Neuronal stem cell (in vitro differentiated cells): ENCODE data around the gene MAP2K7.

Source experiments
- DNase-seq: peaks from one replicate; pipeline ENCODE4 v3.0.0-alpha.2; 2013; ENCODE audit warnings: low spot score
- H2AFZ ChIP-seq: one replicate; pipeline ENCODE4 v1.6.1; 2013; ENCODE audit warnings: mild to moderate bottlenecking, low read length, inconsistent platforms
- H2AK5ac ChIP-seq: 2 replicates; pipeline ENCODE4 v1.6.1; 2013; ENCODE audit warnings: low read depth, mild to moderate bottlenecking, inconsistent platforms, low read length, moderate library complexity, mixed read lengths
- H2BK120ac ChIP-seq: 2 replicates; pipeline ENCODE4 v1.6.1; 2013; ENCODE audit warnings: low read depth, mild to moderate bottlenecking, inconsistent platforms, low read length, moderate library complexity, mixed read lengths
- H2BK12ac ChIP-seq: one replicate; pipeline ENCODE4 v1.6.1; 2013; ENCODE audit warnings: low read length, inconsistent platforms
- H2BK15ac ChIP-seq: 2 replicates; pipeline ENCODE4 v1.6.1; 2013; ENCODE audit warnings: mild to moderate bottlenecking, low read length, inconsistent platforms, mixed read lengths
- H2BK5ac ChIP-seq: one replicate; pipeline ENCODE4 v1.6.1; 2013; ENCODE audit warnings: inconsistent platforms, mild to moderate bottlenecking, low read length, moderate library complexity
- H3K14ac ChIP-seq: one replicate; pipeline ENCODE4 v1.6.1; 2013; ENCODE audit warnings: low read length, inconsistent platforms
- H3K18ac ChIP-seq: 2 replicates; pipeline ENCODE4 v1.6.1; 2013; ENCODE audit warnings: low read length, inconsistent platforms
- H3K23ac ChIP-seq: 2 replicates; pipeline ENCODE4 v1.6.1; 2013; ENCODE audit warnings: low read depth, mild to moderate bottlenecking, mixed read lengths, low read length, inconsistent platforms; ENCODE audit not compliant: poor library complexity
- H3K27ac ChIP-seq: replicated peaks from 3 replicates; pipeline ENCODE4 v1.5.1; 2013; ENCODE audit warnings: low read length, inconsistent platforms
- H3K27me3 ChIP-seq, 3 experiments: 2 replicates each; pipeline ENCODE4 v1.6.1; 2013; ENCODE audit warnings: low read length in 3 of 3, mild to moderate bottlenecking in 2 of 3, inconsistent platforms in 1 of 3, low read depth in 1 of 3, mixed read lengths in 1 of 3, moderate library complexity in 1 of 3; ENCODE audit not compliant: control insufficient read depth in 3 of 3, insufficient read depth in 3 of 3
- H3K36me3 ChIP-seq, 2 donors: replicated peaks in 1 of 2; 2 replicates each; pipeline ENCODE4 v1.6.1; 2013; ENCODE audit warnings: low read length in 2 of 2; ENCODE audit not compliant: control insufficient read depth in 2 of 2, insufficient read depth in 2 of 2
- H3K4ac ChIP-seq: 2 replicates; pipeline ENCODE4 v1.6.1; 2013; ENCODE audit warnings: inconsistent platforms, mild to moderate bottlenecking, low read length, moderate library complexity
- H3K4me1 ChIP-seq, 2 donors: 1 replicate in 1 of 2; 2 replicates in 1 of 2; pipeline ENCODE4 v1.6.1; 2013; ENCODE audit warnings: low read length in 2 of 2, low read depth in 1 of 2; ENCODE audit not compliant: control insufficient read depth in 2 of 2, insufficient read depth in 1 of 2
- H3K4me2 ChIP-seq: one replicate; pipeline ENCODE4 v1.6.1; 2013; ENCODE audit warnings: mild to moderate bottlenecking, low read length, inconsistent platforms; ENCODE audit not compliant: insufficient read depth, poor library complexity, severe bottlenecking
- H3K4me3 ChIP-seq, 2 donors: 2 replicates each; pipeline ENCODE4 v1.5.1; 2013; ENCODE audit warnings: low read length in 2 of 2, mild to moderate bottlenecking in 2 of 2, inconsistent platforms in 1 of 2, moderate library complexity in 1 of 2
- H3K79me1 ChIP-seq: one replicate; pipeline ENCODE4 v1.6.1; 2013; ENCODE audit warnings: low read depth, mild to moderate bottlenecking, inconsistent platforms, low read length, moderate library complexity
- H3K9ac ChIP-seq: one replicate; pipeline ENCODE4 v1.6.1; 2013; ENCODE audit warnings: mild to moderate bottlenecking, low read depth, low read length, inconsistent platforms; ENCODE audit not compliant: poor library complexity
- H3K9me3 ChIP-seq, 2 donors: replicated peaks in 1 of 2; 2 replicates each; pipeline versions ENCODE3 to v1.6.1; 2013; ENCODE audit warnings: low read length in 2 of 2, mild to moderate bottlenecking in 2 of 2, inconsistent platforms in 1 of 2, low read depth in 1 of 2, mixed read lengths in 1 of 2, moderate library complexity in 1 of 2; ENCODE audit not compliant: control insufficient read depth in 2 of 2, insufficient read depth in 1 of 2
- H4K8ac ChIP-seq: one replicate; pipeline ENCODE4 v1.6.1; 2013; ENCODE audit warnings: low read depth, mild to moderate bottlenecking, inconsistent platforms, low read length, moderate library complexity
- H4K91ac ChIP-seq: one replicate; pipeline ENCODE4 v1.6.1; 2013; ENCODE audit warnings: low read length, low read depth, mild to moderate bottlenecking, inconsistent platforms; ENCODE audit not compliant: poor library complexity
- WGBS, 2 donors: extraction: QIAGEN DNeasy Blood & Tissue Kit; methylation state at CpG; one replicate each; pipeline ENCODE4 v1.1.7; 2013; ENCODE audit warnings: missing lambda C conversion rate in 2 of 2, mixed read lengths in 1 of 2; ENCODE audit not compliant: insufficient read length in 2 of 2, insufficient replicate concordance in 1 of 2; ENCODE audit errors: extremely low coverage in 2 of 2; 5-methylcytosine and 5-hydroxymethylcytosine counted together

The MAP2K7 gene

DNA sequence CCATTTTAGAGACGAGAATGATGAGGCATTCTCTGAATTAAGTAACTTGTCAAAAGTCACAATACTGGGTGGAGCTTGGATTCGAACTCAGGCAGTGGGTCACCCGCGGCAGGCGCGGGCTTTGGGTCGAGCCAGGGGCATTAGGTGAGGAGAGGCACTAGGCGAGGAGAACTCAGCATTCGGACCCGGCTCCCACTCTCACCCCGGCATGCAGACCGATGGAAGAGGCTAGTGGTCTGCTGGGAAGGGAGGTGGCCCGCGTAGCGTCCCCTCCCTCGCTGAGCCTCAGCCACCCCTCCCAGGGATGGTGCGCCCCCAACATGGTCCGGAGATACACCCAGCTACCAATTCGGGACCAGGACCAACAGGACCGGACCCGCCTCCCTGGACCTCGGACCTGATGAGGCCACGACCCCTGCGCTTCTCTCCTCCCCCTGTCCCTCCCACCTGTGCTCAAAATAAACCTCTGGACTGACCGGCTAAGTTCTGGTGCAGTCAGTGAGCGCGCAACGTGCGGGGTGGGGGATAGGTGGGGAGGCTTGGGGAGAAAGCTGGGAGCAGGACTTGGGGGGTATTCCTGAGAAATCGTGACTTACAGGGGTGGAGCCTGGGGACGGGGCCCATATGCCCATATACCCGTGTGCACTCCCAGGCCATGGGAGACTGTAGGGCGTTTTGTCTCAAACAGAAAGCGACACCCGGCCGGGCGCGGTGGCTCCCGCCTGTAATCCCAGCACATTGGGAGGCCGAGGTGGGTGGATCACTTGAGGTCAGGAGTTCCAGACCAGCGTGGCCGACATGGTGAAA is 15.1 kb downstream of the MAP2K7 start:
- no peaks in the 10 kb centered on the region for H3K9me3 ChIP-seq
- H3K14ac ChIP-seq, result no peak overlapping the region
- H2BK120ac ChIP-seq, result no peak overlapping the region
- peak overlapping the region in 1 of 2 donors; percentile 43 for H3K4me3 ChIP-seq
- WGBS, 2 donors, result no CpG with 5 or more reads among the region's 42 CpGs
- no peak for DNase-seq
- H2BK12ac ChIP-seq, result no peak overlapping the region
- no peak overlapping the region for H4K91ac ChIP-seq
- no peak overlapping the region for H3K27ac ChIP-seq
- H3K4me1 ChIP-seq, result peaks cover 19 to 25% of the 10 kb centered on the region in 2 donors
- H3K36me3 ChIP-seq, result peaks cover 20 to 23% of the 10 kb centered on the region in 2 donors
- no peak overlapping the region for H4K8ac ChIP-seq
- H3K4me2 ChIP-seq, result no peak overlapping the region
- peaks cover 22 to 42% (median 22%) of the 10 kb centered on the region in 3 experiments for H3K27me3 ChIP-seq
- H2AFZ ChIP-seq, result no peak overlapping the region
- no peak overlapping the region for H3K18ac ChIP-seq
- peak overlapping the region; percentile 30 for H3K9ac ChIP-seq
- peaks cover 13% of the 10 kb centered on the region for H3K79me1 ChIP-seq
- no peak overlapping the region for H2BK5ac ChIP-seq
- peak overlapping the region; percentile 97 for H2AK5ac ChIP-seq
- no peak overlapping the region for H2BK15ac ChIP-seq
- H3K23ac ChIP-seq, result peak overlapping the region; percentile 55
- no peak overlapping the region for H3K4ac ChIP-seq

- Histone ChIP-seq H3K4me2 (peak within 1 kb of the TSS; percentile 75), H3K27ac (peak within 1 kb of the TSS; percentile 96), H3K9ac (peak within 1 kb of the TSS; percentile 92), H3K79me1 (peaks cover 22% of the 10 kb centered on the region), H4K91ac (no peak within 1 kb of the TSS), H3K4me1 (peaks cover 22 to 28% of the 10 kb centered on the region in 2 donors), H3K18ac (peak within 1 kb of the TSS; percentile 96), H2AK5ac (peak within 1 kb of the TSS; percentile 93), H2BK120ac (no peak within 1 kb of the TSS), H3K36me3 (peaks cover 23 to 29% of the 10 kb centered on the region in 2 donors), H3K4me3 (peak within 1 kb of the TSS; percentile 64 to 98), H3K27me3 (peaks cover 22 to 39% (median 22%) of the 10 kb centered on the region in 3 experiments), H4K8ac (no peak within 1 kb of the TSS), H2BK15ac (peak within 1 kb of the TSS; percentile 95), H3K14ac (peak within 1 kb of the TSS; percentile 15), H3K23ac (peak within 1 kb of the TSS; percentile 80), H2BK5ac (peak within 1 kb of the TSS; percentile 87), H3K4ac (no peak within 1 kb of the TSS), H3K9me3 (no peaks in the 10 kb centered on the region), H2AFZ (peak within 1 kb of the TSS; percentile 95), H2BK12ac (peak within 1 kb of the TSS; percentile 58)
- no CpG with 5 or more reads among the region's 62 CpGs for WGBS, 2 donors
- peak; percentile 96 for DNase-seq
These were observed 16.2 kb downstream of the MAP2K7 start, which contains the start of gene SNAPC2 for GRCh38 chr19:7919610-7920518. SNAPC2 (plus strand) TSS chr19:7920338; CDS start chr19:7920367, 29 bp downstream.

DNA sequence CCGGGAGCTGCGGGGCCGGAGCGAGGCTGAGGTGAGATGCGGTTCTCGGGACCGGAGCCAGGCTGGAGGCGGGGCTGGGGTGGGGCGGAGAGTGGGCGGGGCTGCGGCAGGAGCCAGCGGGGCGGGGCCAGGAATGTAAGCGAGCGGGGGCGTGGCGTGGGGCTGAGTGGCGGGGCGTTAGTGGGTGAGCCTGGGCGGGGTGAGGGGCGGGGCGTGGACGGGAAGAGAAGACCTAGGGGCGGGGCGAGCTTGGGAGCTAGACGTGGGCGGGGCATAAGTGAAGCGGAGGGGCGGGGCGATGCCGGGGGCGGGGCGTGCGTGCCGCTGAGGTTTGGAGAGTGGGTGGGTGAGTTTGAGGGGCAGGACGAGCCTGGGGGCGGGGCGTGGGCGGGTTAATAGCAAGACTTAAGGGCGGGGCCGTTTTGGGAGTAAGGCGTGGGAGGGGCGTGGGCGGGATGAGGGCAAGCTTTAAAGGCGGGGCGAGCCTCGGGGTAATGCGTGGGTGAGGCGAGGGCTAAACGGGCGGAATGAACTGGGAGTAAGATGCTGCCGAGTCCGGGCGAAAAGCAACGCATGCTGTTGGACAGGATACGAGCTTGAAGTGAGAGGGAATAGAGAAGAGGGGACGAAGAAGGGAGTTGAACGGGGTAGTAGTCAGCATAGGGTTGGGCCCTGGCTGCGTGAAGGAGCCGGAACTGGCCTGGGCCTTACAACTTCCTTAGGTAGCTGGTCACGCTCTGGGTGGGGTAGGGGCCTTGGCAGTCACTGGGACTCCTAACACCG is 17.0 kb downstream of the MAP2K7 start:
- Histone ChIP-seq H3K36me3 (peaks cover 23 to 29% of the 10 kb centered on the region in 2 donors), H2BK5ac (peak overlapping the region; percentile 87), H3K14ac (peak overlapping the region; percentile 15), H3K79me1 (peaks cover 22% of the 10 kb centered on the region), H3K4me2 (peak overlapping the region; percentile 75), H2BK120ac (no peak overlapping the region), H2AFZ (peak overlapping the region; percentile 95), H3K18ac (peak overlapping the region; percentile 96), H3K4me1 (peaks cover 22 to 29% of the 10 kb centered on the region in 2 donors), H3K27me3 (peaks cover 17 to 31% (median 18%) of the 10 kb centered on the region in 3 experiments), H3K27ac (peak overlapping the region; percentile 96), H2AK5ac (peak overlapping the region; percentile 93), H3K4ac (no peak overlapping the region), H4K8ac (no peak overlapping the region), H2BK12ac (no peak overlapping the region), H3K9me3 (no peaks in the 10 kb centered on the region), H3K9ac (peak overlapping the region; percentile 92), H4K91ac (no peak overlapping the region), H2BK15ac (peak overlapping the region; percentile 95), H3K4me3 (peak overlapping the region; percentile 64 to 98), H3K23ac (peak overlapping the region; percentile 80)
- no CpG with 5 or more reads among the region's 62 CpGs for WGBS, 2 donors
- peak; percentile 95 for DNase-seq
